Panc1 (cell line): ENCODE measurements around the gene PMP22. TPM values are rescaled to one million over a fixed set of nuclear protein-coding genes. Genes with fewer than 3 reads are reported as not detected.

Source experiments
- ATAC-seq: fragments of 200-7000 bp; cut with Tn5 transposase; 2 replicates; pipeline ENCODE4 v1.9.1; 2020; ENCODE audit warnings: mild to moderate bottlenecking, moderate library complexity
- BruUV-seq: library from RNA; stranded (reverse); fragments of 400-500 nt; replicated peaks from 2 replicates; lab custom pipeline; 2021; lab: Mats Ljungman, UMichigan
- CTCF ChIA-PET: fragments of 300-600 bp; sonication (Branson Sonifier 250); formaldehyde crosslinking; loops from one replicate; lab custom pipeline; 2022; ENCODE audit warnings: antibody characterized with exemption; lab: Charles Lee
- POLR2A ChIA-PET: fragments of 300-600 bp; sonication (Branson Sonifier 250); formaldehyde crosslinking; loops from one replicate; lab custom pipeline; 2022; ENCODE audit warnings: antibody characterized with exemption; lab: Charles Lee
- DNase-seq: peaks from one replicate; pipeline ENCODE4 v3.0.0-alpha.2; 2010; ENCODE audit warnings: low read depth, low spot score
- H3K27ac ChIP-seq: 2 replicates; pipeline ENCODE4 v1.5.1; 2011; ENCODE audit warnings: mild to moderate bottlenecking, low read length, inconsistent platforms
- H3K27me3 ChIP-seq: fragments of 200-500 bp; sonication (Bioruptor generic); 2 replicates; pipeline ENCODE4 v1.6.0; 2014; ENCODE audit warnings: low read length, inconsistent platforms; ENCODE audit not compliant: control insufficient read depth, insufficient read depth
- H3K36me3 ChIP-seq: fragments of 200-500 bp; sonication (Bioruptor generic); 2 replicates; pipeline ENCODE4 v1.5.1; 2014; ENCODE audit warnings: inconsistent platforms, mild to moderate bottlenecking, low read length, moderate library complexity; ENCODE audit not compliant: control insufficient read depth, insufficient read depth
- H3K4me1 ChIP-seq: 2 replicates; pipeline ENCODE4 v1.5.1; 2011; ENCODE audit warnings: inconsistent platforms, mild to moderate bottlenecking, low read length, moderate library complexity; ENCODE audit not compliant: control insufficient read depth, insufficient read depth
- H3K4me3 ChIP-seq, 2 experiments: 2 replicates each; pipeline ENCODE4 v1.5.1; 2011 to 2012; ENCODE audit warnings: low read depth in 2 of 2, low read length in 2 of 2, mild to moderate bottlenecking in 2 of 2, inconsistent platforms in 1 of 2, moderate library complexity in 1 of 2
- H3K9me3 ChIP-seq: fragments of 200-500 bp; sonication (Bioruptor generic); 2 replicates; pipeline ENCODE4 v1.5.1; 2014; ENCODE audit warnings: low read depth, mild to moderate bottlenecking, inconsistent platforms, low read length, moderate library complexity; ENCODE audit not compliant: control insufficient read depth, insufficient read depth
- POLR2AphosphoS5 ChIP-seq: IDR thresholded peaks from 2 replicates; pipeline ENCODE4 v1.6.1; 2012; ENCODE audit warnings: mild to moderate bottlenecking, low read depth, low read length, moderate library complexity
- SIN3A ChIP-seq: IDR thresholded peaks from 2 replicates; pipeline ENCODE4 v1.6.1; 2012; ENCODE audit warnings: low read depth, mild to moderate bottlenecking, low read length, moderate library complexity, borderline replicate concordance; ENCODE audit not compliant: insufficient read depth
- TCF7L2 ChIP-seq: IDR thresholded peaks from 2 replicates; pipeline ENCODE4 v1.6.1; 2011; ENCODE audit warnings: mild to moderate bottlenecking, low read depth, low read length, inconsistent platforms
- in situ Hi-C: cut with HindIII; loops from 2 replicates; pipeline ENCODE4 v1.10.0; 2016; ENCODE audit warnings: low sequenced_read_pairs, low pct_unique_long_range_greater_than_20kb
- intact Hi-C: fragments of 100-400 bp; cut with micrococcal nuclease; formaldehyde crosslinking; loops from one replicate; pipeline ENCODE4 v1.10.0; 2022; ENCODE audit not compliant: unreplicated experiment
- total RNA-seq: library from RNA; stranded (reverse); gene quantifications from one replicate; pipeline ENCODE4 v1.2.1, GENCODE V29; 2021; ENCODE audit not compliant: unreplicated experiment
- TF ChIP-seq, protein P1 (sequence below): fragments of 450-650 bp; IDR thresholded peaks from 2 replicates; pipeline ENCODE4 v1.5.1; 2017; ENCODE audit warnings: mild to moderate bottlenecking
- TF ChIP-seq, protein P2 (sequence below), 2 experiments: IDR thresholded peaks; 2 replicates each; pipeline ENCODE4 v1.6.1; 2011 to 2012; ENCODE audit warnings: low read depth in 2 of 2, control low read depth in 1 of 2, low read length in 1 of 2, mild to moderate bottlenecking in 1 of 2, moderate library complexity in 1 of 2; ENCODE audit not compliant: insufficient read depth in 1 of 2

Gene PMP22
- total RNA-seq, 1 experiment from 2014 or later = 6.0 TPM

DNA sequence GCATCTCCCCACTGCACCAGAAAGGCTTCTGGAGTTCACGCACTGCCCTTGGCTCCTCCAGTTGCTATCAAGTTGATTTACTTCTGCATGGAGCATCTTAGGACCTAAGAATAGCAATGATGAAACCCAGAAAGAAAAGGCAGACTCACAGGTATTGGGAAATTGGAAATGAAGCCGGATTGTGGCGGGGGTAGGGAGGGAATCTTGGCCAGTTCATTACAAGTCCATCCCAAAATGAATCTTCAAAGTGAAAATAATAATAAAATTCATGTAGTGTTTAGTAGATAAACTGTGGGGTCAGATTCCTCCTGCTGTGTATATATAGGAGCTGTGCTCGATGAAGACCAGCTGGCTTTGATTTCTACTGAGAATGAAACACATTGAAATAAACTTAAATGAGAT is 42.6 kb upstream of the PMP22 start:
- H3K9me3 ChIP-seq = no peaks in the 10 kb centered on the region
- H3K36me3 ChIP-seq = no peaks in the 10 kb centered on the region
- BruUV-seq = no TSS peak
- no peaks in the 10 kb centered on the region for H3K4me1 ChIP-seq
- in situ Hi-C loops = no loop called here
- no peaks in the 10 kb centered on the region; the same call in 1 of the 2 replicates for H3K27me3 ChIP-seq
- no peak overlapping the region for H3K27ac ChIP-seq
- DNase-seq (no peak), ATAC-seq (no peak)
- H3K4me3 ChIP-seq = no peak overlapping the region
- TF ChIP-seq TCF7L2 (no peak), SIN3A (no peak), POLR2AphosphoS5 (no peak)
- TF ChIP-seq, protein P1, sequence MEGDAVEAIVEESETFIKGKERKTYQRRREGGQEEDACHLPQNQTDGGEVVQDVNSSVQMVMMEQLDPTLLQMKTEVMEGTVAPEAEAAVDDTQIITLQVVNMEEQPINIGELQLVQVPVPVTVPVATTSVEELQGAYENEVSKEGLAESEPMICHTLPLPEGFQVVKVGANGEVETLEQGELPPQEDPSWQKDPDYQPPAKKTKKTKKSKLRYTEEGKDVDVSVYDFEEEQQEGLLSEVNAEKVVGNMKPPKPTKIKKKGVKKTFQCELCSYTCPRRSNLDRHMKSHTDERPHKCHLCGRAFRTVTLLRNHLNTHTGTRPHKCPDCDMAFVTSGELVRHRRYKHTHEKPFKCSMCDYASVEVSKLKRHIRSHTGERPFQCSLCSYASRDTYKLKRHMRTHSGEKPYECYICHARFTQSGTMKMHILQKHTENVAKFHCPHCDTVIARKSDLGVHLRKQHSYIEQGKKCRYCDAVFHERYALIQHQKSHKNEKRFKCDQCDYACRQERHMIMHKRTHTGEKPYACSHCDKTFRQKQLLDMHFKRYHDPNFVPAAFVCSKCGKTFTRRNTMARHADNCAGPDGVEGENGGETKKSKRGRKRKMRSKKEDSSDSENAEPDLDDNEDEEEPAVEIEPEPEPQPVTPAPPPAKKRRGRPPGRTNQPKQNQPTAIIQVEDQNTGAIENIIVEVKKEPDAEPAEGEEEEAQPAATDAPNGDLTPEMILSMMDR = no peak
- TF ChIP-seq, protein P2, sequence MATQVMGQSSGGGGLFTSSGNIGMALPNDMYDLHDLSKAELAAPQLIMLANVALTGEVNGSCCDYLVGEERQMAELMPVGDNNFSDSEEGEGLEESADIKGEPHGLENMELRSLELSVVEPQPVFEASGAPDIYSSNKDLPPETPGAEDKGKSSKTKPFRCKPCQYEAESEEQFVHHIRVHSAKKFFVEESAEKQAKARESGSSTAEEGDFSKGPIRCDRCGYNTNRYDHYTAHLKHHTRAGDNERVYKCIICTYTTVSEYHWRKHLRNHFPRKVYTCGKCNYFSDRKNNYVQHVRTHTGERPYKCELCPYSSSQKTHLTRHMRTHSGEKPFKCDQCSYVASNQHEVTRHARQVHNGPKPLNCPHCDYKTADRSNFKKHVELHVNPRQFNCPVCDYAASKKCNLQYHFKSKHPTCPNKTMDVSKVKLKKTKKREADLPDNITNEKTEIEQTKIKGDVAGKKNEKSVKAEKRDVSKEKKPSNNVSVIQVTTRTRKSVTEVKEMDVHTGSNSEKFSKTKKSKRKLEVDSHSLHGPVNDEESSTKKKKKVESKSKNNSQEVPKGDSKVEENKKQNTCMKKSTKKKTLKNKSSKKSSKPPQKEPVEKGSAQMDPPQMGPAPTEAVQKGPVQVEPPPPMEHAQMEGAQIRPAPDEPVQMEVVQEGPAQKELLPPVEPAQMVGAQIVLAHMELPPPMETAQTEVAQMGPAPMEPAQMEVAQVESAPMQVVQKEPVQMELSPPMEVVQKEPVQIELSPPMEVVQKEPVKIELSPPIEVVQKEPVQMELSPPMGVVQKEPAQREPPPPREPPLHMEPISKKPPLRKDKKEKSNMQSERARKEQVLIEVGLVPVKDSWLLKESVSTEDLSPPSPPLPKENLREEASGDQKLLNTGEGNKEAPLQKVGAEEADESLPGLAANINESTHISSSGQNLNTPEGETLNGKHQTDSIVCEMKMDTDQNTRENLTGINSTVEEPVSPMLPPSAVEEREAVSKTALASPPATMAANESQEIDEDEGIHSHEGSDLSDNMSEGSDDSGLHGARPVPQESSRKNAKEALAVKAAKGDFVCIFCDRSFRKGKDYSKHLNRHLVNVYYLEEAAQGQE (IDR thresholded peaks at IDR 0.05; ENCODE audit: insufficient read depth in 1 of 2, low read depth in 2 of 2, low read length in 1 of 2) = no peak
- CTCF ChIA-PET = no interaction called here
- intact Hi-C loops = no loop called here
- POLR2A ChIA-PET = no interaction called here

- Histone ChIP-seq H3K27me3 (no peaks in the 10 kb centered on the region; the same call in 1 of the 2 replicates), H3K27ac (no peak overlapping the region), H3K36me3 (no peaks in the 10 kb centered on the region), H3K9me3 (no peaks in the 10 kb centered on the region), H3K4me3 (no peak overlapping the region), H3K4me1 (no peaks in the 10 kb centered on the region)
- ChIA-PET POLR2A (no interaction called here), CTCF (no interaction called here)
- BruUV-seq = no TSS peak
- intact Hi-C loops = no loop called here
- TF ChIP-seq TCF7L2 = no peak
- no peak for TF ChIP-seq POLR2AphosphoS5
- TF ChIP-seq, protein P1 = no peak
- in situ Hi-C loops = no loop called here
- DNase-seq (no peak), ATAC-seq (no peak)
These were observed 38.7 kb upstream of the PMP22 start for GRCh38 chr17:15303851-15304250.
